ENCODE results near the gene EPHA5. TPM values are rescaled to one million over a fixed set of nuclear protein-coding genes. Genes with fewer than 3 reads are reported as not detected.

The EPHA5 gene
- total RNA-seq, 1 experiment from 2014 or later = 1.9 TPM

DNA sequence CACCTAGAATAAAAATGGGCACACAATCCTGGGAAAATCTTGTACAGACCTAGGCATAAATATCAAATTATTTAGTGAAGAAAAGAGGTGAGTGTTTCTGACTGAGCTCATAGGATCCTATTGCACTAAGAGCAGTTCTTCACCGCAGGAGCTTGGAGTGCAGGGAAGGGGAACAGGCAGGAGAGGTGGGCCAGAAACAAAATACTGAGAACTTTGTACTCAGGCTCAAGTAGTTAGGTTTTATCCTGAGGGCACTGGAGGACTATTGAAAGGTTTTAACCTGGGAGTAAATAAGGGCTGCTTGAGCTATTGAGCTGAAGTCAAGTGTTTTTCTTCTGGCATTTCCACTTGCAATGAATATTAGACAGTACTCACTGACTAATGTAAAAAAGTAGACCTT, 12.2 kb downstream of the EPHA5 start:
- no peaks in the 10 kb centered on the region for H3K36me3 ChIP-seq (ENCODE audit: control insufficient read depth, insufficient read depth, low read length)
- H3K27ac ChIP-seq (ENCODE audit: low read length) = no peak overlapping the region
- POLR2A ChIA-PET = no interaction called here
- intact Hi-C loops (cut with micrococcal nuclease; ENCODE audit: unreplicated experiment) (no loop called here), in situ Hi-C loops (cut with HindIII; ENCODE audit: low pct_unique_long_range_greater_than_20kb, low sequenced_read_pairs) (no loop called here)
- no TSS peak for BruUV-seq (replicated peaks)
- ATAC-seq (no peak), DNase-seq (ENCODE audit: low read depth, low spot score) (no peak)
- CTCF ChIA-PET = interaction anchor here (0.7 kb wide), 1 partner anchor 241 kb away, joined by 3 read pairs; no protein-coding TSS in a partner anchor
- no peaks in the 10 kb centered on the region for H3K27me3 ChIP-seq (ENCODE audit: control insufficient read depth, insufficient read depth, low read length)
- H3K4me1 ChIP-seq (ENCODE audit: control insufficient read depth, insufficient read depth, low read length) = no peaks in the 10 kb centered on the region
- TF ChIP-seq TCF7L2 (IDR thresholded peaks at IDR 0.05; ENCODE audit: low read depth, low read length) (no peak), SIN3A (IDR thresholded peaks at IDR 0.05; ENCODE audit: borderline replicate concordance, insufficient read depth, low read depth, low read length) (no peak), POLR2AphosphoS5 (IDR thresholded peaks at IDR 0.05; ENCODE audit: low read depth, low read length) (no peak)
- TF ChIP-seq, protein P1, sequence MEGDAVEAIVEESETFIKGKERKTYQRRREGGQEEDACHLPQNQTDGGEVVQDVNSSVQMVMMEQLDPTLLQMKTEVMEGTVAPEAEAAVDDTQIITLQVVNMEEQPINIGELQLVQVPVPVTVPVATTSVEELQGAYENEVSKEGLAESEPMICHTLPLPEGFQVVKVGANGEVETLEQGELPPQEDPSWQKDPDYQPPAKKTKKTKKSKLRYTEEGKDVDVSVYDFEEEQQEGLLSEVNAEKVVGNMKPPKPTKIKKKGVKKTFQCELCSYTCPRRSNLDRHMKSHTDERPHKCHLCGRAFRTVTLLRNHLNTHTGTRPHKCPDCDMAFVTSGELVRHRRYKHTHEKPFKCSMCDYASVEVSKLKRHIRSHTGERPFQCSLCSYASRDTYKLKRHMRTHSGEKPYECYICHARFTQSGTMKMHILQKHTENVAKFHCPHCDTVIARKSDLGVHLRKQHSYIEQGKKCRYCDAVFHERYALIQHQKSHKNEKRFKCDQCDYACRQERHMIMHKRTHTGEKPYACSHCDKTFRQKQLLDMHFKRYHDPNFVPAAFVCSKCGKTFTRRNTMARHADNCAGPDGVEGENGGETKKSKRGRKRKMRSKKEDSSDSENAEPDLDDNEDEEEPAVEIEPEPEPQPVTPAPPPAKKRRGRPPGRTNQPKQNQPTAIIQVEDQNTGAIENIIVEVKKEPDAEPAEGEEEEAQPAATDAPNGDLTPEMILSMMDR (IDR thresholded peaks at IDR 0.05) = no peak
- TF ChIP-seq, protein P2, sequence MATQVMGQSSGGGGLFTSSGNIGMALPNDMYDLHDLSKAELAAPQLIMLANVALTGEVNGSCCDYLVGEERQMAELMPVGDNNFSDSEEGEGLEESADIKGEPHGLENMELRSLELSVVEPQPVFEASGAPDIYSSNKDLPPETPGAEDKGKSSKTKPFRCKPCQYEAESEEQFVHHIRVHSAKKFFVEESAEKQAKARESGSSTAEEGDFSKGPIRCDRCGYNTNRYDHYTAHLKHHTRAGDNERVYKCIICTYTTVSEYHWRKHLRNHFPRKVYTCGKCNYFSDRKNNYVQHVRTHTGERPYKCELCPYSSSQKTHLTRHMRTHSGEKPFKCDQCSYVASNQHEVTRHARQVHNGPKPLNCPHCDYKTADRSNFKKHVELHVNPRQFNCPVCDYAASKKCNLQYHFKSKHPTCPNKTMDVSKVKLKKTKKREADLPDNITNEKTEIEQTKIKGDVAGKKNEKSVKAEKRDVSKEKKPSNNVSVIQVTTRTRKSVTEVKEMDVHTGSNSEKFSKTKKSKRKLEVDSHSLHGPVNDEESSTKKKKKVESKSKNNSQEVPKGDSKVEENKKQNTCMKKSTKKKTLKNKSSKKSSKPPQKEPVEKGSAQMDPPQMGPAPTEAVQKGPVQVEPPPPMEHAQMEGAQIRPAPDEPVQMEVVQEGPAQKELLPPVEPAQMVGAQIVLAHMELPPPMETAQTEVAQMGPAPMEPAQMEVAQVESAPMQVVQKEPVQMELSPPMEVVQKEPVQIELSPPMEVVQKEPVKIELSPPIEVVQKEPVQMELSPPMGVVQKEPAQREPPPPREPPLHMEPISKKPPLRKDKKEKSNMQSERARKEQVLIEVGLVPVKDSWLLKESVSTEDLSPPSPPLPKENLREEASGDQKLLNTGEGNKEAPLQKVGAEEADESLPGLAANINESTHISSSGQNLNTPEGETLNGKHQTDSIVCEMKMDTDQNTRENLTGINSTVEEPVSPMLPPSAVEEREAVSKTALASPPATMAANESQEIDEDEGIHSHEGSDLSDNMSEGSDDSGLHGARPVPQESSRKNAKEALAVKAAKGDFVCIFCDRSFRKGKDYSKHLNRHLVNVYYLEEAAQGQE (IDR thresholded peaks at IDR 0.05; ENCODE audit: insufficient read depth in 1 of 2, low read depth in 2 of 2, low read length in 1 of 2) = no peak
- H3K9me3 ChIP-seq (ENCODE audit: control insufficient read depth, insufficient read depth, low read depth, low read length) = no peaks in the 10 kb centered on the region
- H3K4me3 ChIP-seq (ENCODE audit: low read depth in 2 of 2, low read length in 2 of 2) = no peak overlapping the region

DNA sequence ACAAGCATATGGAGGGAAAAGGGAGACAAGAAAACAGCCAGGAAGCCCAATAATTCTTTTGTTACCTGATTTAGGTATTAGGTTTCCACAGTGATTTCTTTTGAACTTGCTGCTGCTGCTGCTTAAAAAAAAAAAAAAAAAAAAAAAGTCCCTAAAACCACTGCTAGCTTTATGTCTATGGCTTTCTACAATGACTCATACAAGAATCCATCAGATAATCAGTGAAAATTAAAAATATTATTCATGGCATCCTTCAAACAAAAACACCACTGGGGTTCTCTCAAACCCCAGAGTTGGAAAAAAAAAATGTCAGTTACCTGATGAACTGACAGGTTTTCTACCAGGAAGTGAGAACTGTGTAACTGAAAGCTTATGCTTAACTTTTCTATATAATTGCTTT, 14.3 kb downstream of the EPHA5 start:
- Histone ChIP-seq H3K4me1 (ENCODE audit: control insufficient read depth, insufficient read depth, low read length) (no peaks in the 10 kb centered on the region), H3K9me3 (ENCODE audit: control insufficient read depth, insufficient read depth, low read depth, low read length) (no peaks in the 10 kb centered on the region), H3K36me3 (ENCODE audit: control insufficient read depth, insufficient read depth, low read length) (no peaks in the 10 kb centered on the region), H3K27me3 (ENCODE audit: control insufficient read depth, insufficient read depth, low read length) (no peaks in the 10 kb centered on the region), H3K27ac (ENCODE audit: low read length) (no peak overlapping the region), H3K4me3 (ENCODE audit: low read depth in 2 of 2, low read length in 2 of 2) (no peak overlapping the region)
- intact Hi-C loops (cut with micrococcal nuclease; ENCODE audit: unreplicated experiment) (no loop called here), in situ Hi-C loops (cut with HindIII; ENCODE audit: low pct_unique_long_range_greater_than_20kb, low sequenced_read_pairs) (no loop called here)
- TF ChIP-seq, protein P1 (IDR thresholded peaks at IDR 0.05) = no peak
- TF ChIP-seq TCF7L2 (IDR thresholded peaks at IDR 0.05; ENCODE audit: low read depth, low read length) = no peak
- TF ChIP-seq POLR2AphosphoS5 (IDR thresholded peaks at IDR 0.05; ENCODE audit: low read depth, low read length) = no peak
- TF ChIP-seq SIN3A (IDR thresholded peaks at IDR 0.05; ENCODE audit: borderline replicate concordance, insufficient read depth, low read depth, low read length) = no peak
- DNase-seq (ENCODE audit: low read depth, low spot score) = no peak
- no TSS peak for BruUV-seq (replicated peaks)
- ChIA-PET CTCF (no interaction called here), POLR2A (no interaction called here)
- no peak for ATAC-seq
